Measurements from ENCODE around the gene MED9. TPM values are rescaled to one million over a fixed set of nuclear protein-coding genes. Genes with fewer than 3 reads are reported as not detected.

Gene MED9
- total and polyA plus RNA-seq, 10 of the 15 experiments (the other 5 are each of a cell fraction or from before 2014, with no cell fraction given), result 1.5 to 22.4 (median 14.8) TPM

GRCh38 chr17:17443173-17443572 is 33.6 kb upstream of the MED9 start:
- no peak overlapping the region for H3K27ac ChIP-seq (ENCODE audit: control insufficient read depth, insufficient read depth)
- CTCF ChIA-PET, result interaction anchor here (0.6 kb wide), 1 partner anchor 64 kb away, joined by 3 read pairs; no protein-coding TSS in a partner anchor
- H4K20me1 ChIP-seq (ENCODE audit: control insufficient read depth, insufficient read depth), result no peaks in the 10 kb centered on the region
- TF ChIP-seq ZNF384 (IDR thresholded peaks at IDR 0.05; ENCODE audit: borderline replicate concordance, low read depth, low read length) (no peak), BCLAF1 (IDR thresholded peaks at IDR 0.05) (no peak), ZNF207 (IDR thresholded peaks at IDR 0.05; ENCODE audit: borderline replicate concordance) (no peak), CTCF (IDR thresholded peaks at IDR 0.05 in 2 of 3, conservative IDR thresholded peaks at IDR 0.05 in 1 of 3; ENCODE audit: control insufficient read depth in 2 of 3, extremely low read depth in 1 of 3, insufficient read depth in 1 of 3, low read depth in 3 of 3, low read length in 3 of 3) (no peak), RELA (IDR thresholded peaks at IDR 0.05; ENCODE audit: borderline replicate concordance, partially characterized antibody) (no peak)
- POLR2A ChIA-PET, result no interaction called here
- intact Hi-C loops (cut with micrococcal nuclease; ENCODE audit: unreplicated experiment), result no loop called here
- in situ Hi-C loops (cut with MboI), result loop anchor here (5.0 kb wide), 1 partner anchor 86 kb away; no protein-coding TSS in a partner anchor
- no peak overlapping the region for H3K4me2 ChIP-seq (ENCODE audit: control insufficient read depth, insufficient read depth)
- H3K36me3 ChIP-seq (ENCODE audit: control insufficient read depth in 2 of 2, insufficient read depth in 2 of 2, low read length in 1 of 2), result no peaks in the 10 kb centered on the region
- ATAC-seq (no peak), DNase-seq (ENCODE audit: low read depth, low spot score) (no peak), FAIRE-seq (no peak)
- no peaks in the 10 kb centered on the region for H3K79me2 ChIP-seq (ENCODE audit: control insufficient read depth, insufficient read depth, low read length)
- no peak overlapping the region for H3K9ac ChIP-seq (ENCODE audit: control insufficient read depth, insufficient read depth, low read length)
- RAD21 ChIA-PET (ENCODE audit: unreplicated experiment), result no interaction called here
- no peaks in the 10 kb centered on the region for H3K4me1 ChIP-seq (ENCODE audit: control insufficient read depth, insufficient read depth, low read length)
- SMC1A ChIA-PET (ENCODE audit: uncharacterized antibody, unreplicated experiment), result no interaction called here
- BruUV-seq (replicated peaks), result no TSS peak
- H3K9me3 ChIP-seq (replicated peaks; ENCODE audit: control insufficient read depth, insufficient read depth, low read length), result no peaks in the 10 kb centered on the region
- H3K4me3 ChIP-seq, result no peak overlapping the region
- no peak overlapping the region for H2AFZ ChIP-seq (ENCODE audit: control insufficient read depth, low read depth, low read length)
- H3K27me3 ChIP-seq (replicated peaks in 1 of 2; ENCODE audit: control insufficient read depth in 2 of 2, insufficient read depth in 2 of 2, low read length in 1 of 2), result no peaks in the 10 kb centered on the region
- WGBS (ENCODE audit: insufficient coverage, insufficient replicate concordance, low lambda C conversion rate, missing lambda C conversion rate), result 67% methylated on average over 3 of the region's 14 CpGs
